Measurements from ENCODE around the gene PHOX2A.

DNA sequence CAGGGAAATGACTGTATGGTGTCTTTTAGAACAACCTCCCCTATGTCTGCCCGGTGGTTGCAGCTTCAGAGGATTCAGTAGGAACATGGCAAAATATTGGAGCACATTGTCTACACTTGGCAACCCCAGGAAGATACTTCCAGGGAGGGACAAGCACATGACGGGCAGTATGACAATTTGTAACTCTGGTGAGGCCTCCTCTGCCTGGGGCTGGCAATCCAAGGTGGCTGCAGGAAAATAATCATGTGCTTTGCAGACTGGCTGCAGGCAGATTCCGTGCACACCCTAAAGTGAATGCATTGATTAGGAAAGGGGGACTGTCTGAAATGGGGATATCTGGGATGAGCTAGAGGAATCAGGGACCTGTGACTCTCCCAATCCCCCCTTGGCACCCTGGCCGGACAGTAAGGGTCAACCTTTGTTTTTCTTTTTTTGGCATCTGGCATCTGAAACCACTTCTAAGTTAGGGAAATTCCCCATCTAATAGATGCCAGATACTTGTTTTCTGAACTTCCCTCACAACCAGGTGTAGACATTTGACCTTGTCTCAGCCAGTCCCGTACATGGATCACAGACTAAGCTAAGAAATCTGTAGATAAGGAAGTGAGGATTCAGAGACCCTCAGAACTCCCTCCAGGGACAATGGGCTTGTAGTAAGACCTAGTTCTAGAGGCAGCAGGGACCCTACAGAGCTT lies 10.5 kb upstream of the PHOX2A start:
- TF ChIP-seq TCF7L2 (IDR thresholded peaks at IDR 0.05; ENCODE audit: borderline replicate concordance, low read depth, low read length) (no peak), SP7 (tag by site-specific recombination; IDR thresholded peaks at IDR 0.05) (no peak)
- TF ChIP-seq, protein P1, sequence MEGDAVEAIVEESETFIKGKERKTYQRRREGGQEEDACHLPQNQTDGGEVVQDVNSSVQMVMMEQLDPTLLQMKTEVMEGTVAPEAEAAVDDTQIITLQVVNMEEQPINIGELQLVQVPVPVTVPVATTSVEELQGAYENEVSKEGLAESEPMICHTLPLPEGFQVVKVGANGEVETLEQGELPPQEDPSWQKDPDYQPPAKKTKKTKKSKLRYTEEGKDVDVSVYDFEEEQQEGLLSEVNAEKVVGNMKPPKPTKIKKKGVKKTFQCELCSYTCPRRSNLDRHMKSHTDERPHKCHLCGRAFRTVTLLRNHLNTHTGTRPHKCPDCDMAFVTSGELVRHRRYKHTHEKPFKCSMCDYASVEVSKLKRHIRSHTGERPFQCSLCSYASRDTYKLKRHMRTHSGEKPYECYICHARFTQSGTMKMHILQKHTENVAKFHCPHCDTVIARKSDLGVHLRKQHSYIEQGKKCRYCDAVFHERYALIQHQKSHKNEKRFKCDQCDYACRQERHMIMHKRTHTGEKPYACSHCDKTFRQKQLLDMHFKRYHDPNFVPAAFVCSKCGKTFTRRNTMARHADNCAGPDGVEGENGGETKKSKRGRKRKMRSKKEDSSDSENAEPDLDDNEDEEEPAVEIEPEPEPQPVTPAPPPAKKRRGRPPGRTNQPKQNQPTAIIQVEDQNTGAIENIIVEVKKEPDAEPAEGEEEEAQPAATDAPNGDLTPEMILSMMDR (tag by site-specific recombination; IDR thresholded peaks at IDR 0.05) = no peak

Data from HEK293 (cell line).